ENCODE data around the gene TRAPPC4.
"Not testable (repeated sequence)": the region's sequence is repeated elsewhere in the genome, so short reads cannot be mapped to it uniquely, and the experiment has no call there.

TRAPPC4 gene, protein sequence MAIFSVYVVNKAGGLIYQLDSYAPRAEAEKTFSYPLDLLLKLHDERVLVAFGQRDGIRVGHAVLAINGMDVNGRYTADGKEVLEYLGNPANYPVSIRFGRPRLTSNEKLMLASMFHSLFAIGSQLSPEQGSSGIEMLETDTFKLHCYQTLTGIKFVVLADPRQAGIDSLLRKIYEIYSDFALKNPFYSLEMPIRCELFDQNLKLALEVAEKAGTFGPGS

DNA sequence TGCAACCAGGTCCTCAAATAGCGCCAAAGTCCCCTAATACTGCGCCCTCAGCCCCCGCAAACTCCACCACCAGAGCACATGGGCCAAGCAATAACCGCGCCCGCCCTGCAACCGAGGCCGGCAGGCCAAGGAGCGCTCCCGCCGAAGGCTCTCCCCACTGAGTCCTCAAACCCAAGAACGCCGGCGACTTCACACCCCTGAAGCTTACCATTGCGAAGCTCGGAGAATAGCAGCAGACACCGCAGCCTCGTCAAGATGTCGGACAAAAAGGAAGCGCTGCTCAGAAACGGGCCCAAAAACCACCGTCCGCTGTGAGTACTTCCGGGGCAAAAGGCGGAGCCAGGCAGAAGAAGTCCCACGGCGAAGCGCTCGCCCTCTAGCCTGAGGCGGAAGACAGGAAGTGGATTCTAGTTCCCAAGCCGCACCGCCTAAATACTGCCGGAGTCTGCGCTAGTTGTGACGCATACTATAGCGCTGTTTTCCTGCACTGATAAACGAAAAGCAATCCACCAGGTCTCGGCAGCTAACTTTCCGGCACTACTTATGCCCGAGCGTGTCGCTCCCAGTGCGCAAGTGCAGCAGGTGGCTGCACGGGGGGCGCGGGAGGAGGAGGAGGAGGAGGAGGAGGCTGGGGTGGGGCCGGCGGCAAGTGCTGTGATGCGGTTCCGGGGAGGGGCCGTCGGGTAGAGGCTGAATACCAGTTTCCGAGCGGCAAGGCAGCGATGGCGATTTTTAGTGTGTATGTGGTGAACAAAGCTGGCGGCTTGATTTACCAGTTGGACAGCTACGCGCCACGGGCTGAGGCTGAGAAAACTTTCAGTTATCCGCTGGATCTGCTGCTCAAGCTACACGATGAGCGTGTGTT is at the start of gene TRAPPC4, which contains the start of gene RPS25:
Gene TRAPPC4, plus strand, starts transcription at position 693 of the 865 bp plus-strand sequence. Its CDS starts 30 bp downstream, at position 723.
Gene RPS25, minus strand, starts transcription at position 270 of the 865 bp plus-strand sequence. Its CDS starts 59 bp downstream, at position 211.
- peak; percentile 99 for DNase-seq

DNA sequence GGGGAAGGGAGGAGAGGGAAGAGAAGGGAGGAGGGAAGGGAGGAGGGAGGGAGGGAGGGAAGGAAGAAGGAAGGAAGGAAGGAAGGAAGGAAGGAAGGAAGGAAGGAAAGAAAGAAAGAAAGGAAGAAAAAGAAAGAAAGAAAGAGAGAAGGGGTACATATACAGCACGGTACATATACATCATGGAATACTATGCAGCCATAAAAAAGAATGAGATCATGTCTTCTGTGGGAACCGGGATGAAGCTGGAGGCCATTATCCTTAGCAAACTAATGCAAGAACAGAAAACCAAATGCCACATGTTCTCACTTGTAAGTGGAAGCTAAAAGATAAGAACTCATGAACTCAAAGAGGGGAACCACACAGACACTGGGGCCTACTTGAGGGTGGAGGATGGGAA is 49.1 kb upstream of the TRAPPC4 start:
- not testable (repeated sequence) for DNase-seq

DNA sequence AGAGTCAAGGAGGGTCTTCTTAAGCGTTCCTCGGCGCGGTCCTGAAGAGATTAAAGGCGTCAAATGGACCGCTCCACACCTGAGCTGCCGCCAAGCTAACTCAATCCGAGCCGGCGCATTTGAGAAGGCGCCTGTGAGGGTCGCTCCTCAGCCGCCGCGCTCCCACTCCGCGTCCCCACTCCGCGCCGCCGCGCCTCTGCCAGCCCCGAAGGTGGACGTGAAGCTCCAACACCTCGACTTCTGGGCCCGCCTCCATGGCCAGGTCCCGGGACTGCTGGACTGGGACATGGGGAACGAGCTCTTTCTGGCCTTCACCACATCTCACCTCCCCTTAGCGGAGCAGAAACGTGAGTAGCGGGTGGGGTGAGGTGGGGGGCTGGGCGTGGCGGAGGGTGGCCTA is 46.9 kb upstream of the TRAPPC4 start, which contains the start of gene FOXR1:
Gene FOXR1, plus strand, starts transcription at position 116 of the 400 bp plus-strand sequence. Its CDS starts 171 bp downstream, at position 287.
- no peak for DNase-seq

DNA sequence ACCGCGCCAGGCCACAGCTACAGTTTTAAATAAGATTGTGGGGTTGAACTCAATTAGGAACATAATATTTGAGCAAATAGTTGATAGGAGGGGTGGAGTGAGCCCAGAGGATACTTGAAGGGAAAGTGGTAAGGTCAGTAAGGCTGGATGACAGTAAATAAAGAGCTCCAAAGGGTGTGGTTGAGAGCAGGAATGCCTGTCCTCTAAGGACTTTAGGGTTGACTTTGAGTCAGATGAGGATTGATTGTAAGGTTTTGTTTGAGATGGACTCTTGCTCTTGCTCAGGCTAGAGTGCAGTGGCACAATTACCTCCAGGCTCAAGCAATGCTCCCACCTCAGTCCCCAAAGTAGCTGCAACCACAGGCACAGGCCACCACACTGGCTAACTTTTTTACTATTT is 44.6 kb upstream of the TRAPPC4 start:
- no peak for DNase-seq

DNA sequence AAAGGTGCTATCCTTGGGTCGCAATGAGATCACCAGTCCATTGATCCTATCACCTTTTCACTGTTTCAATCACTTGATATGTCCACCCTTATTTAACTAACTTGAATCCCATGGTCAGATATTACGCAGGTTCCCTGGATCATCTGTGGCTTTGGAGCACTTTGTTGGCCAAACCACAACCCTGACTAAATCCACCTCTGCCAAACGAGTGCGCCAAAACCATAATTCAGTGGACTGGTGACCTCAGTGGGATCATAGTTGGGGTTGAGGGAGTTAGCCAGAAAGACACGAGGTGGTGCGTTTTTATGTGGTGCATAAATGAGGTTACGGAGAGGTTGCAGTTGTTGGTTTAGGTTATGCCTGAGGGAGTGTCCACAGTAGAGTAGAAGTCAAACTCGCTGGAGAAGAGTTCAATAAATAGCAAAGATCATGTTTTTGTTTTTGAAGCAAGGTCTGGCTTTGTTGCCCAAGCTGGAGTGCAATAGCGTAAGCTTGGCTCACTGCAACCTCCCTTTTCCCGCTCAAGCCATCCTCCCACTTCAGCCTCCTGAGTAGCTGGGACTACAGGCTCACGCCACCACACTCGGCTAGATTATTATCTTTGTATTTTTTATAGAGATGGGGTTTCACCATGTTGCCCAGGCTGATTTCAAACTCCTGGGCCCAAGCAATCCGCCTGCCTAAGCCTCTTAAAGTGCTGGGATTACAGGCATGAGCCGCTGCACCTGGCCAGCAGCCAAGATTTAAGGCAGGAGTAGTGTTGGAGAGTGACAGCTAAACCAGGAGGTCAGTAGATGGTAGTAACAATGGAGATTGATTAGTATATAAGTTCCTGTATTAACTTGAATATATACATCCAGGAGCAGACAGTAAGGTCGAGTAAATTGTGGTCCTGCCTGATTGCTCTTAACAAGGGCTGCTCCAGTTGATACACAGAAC is 42.5 kb upstream of the TRAPPC4 start:
- DNase-seq: no peak

DNA sequence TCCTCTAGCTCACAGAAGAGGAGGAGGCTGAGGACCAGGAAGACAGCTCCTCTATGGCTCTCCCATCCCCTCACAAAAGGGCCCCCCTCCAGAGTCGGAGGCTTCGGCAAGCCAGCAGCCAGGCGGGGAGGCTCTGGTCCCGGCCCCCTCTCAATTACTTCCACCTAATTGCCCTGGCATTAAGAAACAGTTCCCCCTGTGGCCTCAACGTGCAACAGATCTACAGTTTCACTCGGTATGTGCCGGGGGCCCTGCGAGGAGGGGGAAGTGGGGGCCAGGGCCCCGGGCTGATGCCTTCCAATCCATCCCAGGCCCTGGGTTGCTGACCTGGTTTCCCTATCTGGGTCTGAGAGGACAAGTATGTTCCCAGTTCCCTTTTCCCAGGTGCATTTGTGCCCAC is 39.1 kb upstream of the TRAPPC4 start:
- DNase-seq: no peak

DNA sequence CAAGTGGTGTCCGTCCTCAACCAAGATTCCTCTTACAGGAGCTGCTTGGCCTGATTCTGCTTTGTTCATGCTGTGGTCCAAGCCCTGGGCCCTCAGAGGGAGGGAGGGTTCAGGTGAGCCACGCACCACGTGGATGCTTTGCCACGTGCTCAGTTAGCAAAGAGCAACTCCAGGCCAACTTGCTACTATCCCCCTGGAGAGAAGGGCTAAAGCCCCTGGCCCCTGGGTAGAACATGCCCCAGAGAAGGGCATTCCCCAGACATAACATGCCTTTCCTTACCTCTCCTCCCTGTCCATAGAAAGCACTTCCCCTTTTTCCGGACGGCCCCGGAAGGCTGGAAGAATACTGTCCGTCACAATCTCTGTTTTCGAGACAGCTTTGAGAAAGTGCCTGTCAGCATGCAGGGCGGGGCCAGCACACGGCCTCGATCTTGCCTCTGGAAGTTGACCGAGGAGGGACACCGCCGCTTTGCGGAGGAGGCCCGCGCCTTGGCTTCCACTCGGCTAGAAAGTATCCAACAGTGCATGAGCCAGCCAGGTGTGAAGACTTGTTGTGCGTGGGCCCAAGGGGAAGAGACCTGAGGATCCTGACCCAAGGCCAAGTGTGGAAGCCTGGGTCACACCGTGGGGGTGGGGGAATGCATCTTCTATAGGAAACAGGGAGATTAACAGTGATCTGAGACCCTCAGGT is 38.2 kb upstream of the TRAPPC4 start:
- DNase-seq: no peak

DNA sequence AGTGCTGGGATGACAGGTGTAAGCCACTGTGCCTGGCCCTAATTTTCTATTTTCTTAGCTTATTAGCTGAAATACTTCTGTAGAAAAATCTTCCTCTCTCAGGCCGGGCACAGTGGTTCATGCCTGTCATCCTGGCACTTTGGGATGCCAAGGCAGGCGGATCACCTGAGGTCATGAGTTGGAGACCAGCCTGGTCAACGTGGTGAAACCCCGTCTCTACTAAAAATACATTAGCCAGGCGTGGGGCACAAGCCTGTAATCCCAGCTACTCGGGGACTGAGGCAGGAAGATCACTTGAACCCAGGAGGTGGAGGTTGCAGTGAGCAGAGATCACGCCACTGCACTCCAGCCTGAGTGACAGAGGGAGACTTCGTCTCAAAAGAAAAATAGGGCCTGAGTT is 34.2 kb upstream of the TRAPPC4 start:
- DNase-seq: not testable (repeated sequence)

DNA sequence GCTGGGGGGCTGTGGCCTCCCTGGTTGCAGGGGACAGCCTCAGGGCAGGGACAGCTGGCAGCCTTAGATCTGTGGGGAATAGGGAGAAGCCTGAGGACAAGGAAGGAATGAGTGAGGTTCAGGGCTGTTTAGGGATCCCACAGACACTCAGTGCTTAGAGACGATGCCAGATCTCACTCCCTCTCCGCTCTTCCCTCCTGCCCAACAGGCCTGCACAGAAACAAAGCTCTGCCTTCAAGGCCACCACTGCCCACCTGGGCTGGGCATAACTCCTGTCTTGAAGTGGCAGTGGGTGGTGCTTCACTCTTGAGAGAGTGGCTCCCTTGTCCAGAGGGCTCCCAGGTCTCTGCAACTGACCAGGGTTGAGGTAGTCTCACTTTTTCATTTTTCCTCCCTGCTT is 33.7 kb upstream of the TRAPPC4 start:
- peak; percentile 69 for DNase-seq

DNA sequence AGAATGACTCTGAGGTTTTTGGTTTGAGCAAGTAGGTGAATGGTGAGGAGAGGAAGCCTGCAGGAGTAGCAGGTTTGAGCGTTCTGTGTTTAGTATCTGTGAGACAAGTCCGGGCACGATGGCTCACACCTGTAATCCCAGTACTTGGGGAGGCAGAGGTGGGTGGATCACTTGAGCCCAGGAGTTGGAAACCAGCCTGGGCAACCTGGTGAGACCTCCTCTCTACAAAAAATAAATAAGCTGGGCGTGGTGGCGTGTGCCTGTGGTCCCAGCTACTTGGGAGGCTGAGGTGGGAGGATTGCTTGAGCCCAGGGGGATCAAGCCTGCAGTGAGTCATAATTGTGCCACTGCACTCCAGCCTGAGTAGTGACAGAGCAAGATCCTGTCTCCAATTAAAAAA is 30.3 kb upstream of the TRAPPC4 start:
- DNase-seq: peak; percentile 81

DNA sequence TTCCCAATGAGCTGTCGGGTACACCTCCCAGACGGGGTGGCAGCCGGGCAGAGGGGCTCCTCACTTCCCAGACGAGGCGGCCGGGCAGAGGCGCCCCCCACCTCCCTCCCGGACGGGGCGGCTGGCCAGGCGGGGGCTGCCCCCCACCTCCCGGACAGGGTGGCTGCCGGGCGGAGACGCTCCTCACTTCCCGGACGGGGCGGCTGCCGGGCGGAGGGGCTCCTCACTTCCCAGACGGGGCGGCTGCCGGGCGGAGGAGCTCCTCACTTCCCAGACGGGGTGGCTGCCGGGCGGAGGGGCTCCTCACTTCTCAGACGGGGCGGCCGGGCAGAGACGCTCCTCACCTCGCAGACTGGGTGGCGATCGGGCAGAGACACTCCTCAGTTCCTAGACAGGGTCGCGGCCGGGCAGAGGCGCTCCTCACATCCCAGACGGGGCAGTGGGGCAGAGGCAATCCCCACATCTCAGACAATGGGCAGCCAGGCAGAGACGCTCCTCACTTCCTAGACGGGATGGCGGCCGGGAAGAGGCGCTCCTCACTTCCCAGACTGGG is 27.0 kb upstream of the TRAPPC4 start:
- DNase-seq: not testable (repeated sequence)

DNA sequence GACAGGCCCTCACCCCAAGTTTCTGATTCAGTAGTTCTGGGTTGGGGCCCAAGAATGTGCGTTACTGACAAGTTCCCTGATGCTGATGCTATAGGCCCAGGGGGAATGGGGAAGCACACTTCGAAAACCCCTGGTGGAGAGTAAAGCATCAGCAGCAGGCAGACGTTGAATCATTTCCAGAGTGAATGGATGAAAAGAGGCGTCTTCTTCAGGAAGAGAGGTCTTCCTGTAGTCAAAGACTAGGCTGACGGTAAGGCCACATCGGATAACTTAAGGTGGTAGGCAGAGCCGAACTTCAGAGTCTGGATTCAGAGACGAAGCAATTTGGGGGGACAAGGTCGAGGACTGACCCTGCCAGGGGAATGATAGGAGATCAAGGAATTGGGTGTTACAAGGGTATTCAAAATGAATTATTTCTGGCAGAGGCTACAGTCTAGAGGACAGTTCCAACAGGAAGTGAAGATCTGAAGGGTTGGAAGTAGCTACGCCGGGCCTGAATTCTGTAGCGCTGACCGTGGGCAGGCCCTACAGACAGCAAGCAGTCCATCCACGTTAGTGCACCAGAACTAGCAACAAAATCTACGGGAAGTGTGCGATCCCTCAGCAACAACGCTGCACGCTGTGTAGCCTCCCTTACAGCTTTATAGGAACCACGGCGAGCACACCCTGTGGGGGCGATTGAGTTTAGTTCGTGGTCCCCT is 21.5 kb upstream of the TRAPPC4 start:
- DNase-seq: no peak

DNA sequence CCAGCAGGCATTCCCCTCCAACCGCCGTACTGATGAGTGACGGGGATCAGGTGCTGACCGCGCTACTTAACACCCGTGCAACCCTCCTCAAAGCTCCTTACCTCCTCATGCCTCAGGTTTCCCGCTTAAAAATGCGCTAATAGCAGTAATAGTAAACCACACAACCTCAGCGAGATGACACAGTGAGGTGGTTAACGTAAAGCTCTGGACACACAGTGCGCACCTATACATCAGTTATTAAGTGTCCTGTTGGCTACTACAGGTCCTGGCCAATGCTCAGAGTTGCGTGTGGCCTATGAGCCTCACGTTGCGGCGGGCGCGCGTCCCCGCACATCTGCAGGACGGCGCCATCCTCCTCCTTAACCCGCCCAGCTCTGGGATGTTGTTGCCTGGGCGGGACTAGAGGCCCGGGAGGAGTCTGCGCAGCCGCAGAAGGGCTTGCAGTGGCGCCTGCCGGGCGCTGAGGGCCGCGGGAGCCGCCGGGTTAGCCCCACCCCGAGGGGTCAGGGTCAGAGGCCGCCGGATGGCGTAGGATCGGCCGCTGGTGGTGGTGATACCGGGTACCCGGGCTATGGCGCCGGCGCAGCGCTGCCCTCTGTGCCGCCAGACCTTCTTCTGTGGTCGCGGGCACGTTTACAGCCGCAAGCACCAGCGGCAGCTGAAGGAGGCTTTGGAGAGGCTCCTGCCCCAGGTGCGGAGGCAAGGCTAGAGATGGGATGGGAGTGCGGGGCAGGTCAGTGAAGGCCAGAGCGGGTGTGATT is 20.8 kb upstream of the TRAPPC4 start, which contains the start of gene CENATAC:
Gene CENATAC, plus strand, starts transcription at position 512 of the 761 bp plus-strand sequence. Its CDS starts 60 bp downstream, at position 572.
- peak; percentile 90 for DNase-seq

DNA sequence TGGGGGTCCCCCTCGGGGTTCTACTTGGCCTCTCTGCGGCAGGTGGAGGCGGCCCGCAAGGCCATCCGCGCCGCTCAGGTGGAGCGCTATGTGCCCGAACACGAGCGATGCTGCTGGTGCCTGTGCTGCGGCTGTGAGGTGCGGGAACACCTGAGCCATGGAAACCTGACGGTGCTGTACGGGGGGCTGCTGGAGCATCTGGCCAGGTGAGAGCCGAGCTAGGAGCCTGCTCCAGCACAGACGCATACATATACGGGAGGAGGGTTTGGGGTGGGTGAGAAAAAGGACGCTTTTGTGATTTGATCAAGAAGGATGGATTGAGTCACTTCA is 20.2 kb upstream of the TRAPPC4 start:
- no peak for DNase-seq

DNA sequence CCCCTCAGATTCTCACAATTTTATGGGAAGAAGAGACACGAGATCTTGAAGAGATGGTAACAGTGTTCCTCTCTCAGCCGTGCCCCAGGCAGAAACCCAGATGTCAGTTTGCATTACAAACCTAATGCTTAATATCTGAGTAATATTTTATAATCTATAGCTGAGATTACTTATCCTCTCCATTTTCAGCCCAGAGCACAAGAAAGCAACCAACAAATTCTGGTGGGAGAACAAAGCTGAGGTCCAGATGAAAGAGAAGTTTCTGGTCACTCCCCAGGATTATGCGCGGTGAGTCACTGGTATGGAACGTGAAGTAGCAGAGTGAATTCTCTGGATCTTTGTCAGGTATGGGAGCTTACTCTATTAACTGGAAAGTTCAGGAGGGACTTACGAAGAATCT is 19.7 kb upstream of the TRAPPC4 start:
- no peak for DNase-seq

DNA sequence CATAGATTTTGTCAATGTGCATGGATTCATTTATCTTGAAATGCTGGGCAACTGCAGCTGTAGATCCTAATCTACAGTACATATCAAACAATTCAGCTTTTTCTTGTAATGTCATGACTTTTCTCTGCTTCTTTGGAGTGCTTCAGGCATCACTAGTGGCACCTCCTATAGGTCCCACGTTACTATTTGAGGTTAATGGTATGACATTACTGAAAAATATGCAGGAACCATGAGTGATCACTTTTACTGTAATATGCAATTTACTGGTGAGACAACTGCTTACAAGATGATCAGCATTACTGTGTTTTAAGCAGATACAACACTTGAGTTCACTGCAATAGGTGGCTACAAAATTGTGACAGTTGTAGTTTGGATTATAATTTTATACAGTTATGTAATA is 17.7 kb upstream of the TRAPPC4 start:
- no peak for DNase-seq

DNA sequence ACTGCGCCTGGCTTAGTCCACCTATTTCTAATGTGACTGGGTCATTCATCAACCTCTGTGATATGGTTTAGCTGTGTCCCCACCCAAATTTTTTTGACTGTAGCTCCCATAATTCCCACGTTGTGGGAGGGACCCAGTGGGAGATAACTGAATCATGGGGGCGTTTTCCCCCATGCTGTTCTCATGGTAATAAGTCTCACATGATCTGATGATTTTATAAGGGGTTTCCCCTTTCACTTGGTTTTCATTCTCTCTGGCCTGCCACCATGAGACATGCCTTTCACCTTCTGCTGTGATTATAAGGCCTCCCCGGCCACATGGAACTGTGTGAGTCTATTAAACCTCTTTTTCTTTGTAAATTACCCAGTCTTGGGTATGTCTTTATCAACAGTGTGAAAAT is 11.9 kb upstream of the TRAPPC4 start:
- DNase-seq: no peak

DNA sequence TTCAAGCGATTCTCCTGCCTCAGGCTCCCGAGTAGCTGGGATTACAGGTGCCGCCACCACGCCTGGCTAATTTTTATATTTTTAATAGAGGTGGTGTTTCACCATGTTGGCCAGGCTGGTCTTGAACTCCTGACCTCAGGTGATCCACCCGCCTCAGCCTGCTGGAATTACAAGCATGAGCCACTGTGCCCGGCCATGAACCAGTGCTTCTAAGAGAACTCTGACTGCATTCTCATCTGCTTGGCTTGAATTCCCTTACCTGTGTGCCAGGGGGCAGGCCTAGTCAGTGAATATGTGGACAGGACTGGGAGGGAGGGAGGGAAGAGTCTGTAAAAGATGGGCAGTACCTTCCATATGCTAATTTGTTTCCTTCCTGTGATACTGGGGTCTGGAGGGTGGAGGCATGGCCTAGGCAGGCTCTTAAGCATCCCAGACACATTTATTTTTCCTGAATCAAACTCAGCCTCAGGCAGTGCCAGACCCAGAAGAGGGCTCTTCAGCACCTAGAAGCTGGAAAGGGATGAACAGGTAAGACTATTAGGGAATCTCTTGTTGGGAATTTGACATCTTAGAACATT is 7.0 kb upstream of the TRAPPC4 start:
- no peak for DNase-seq

DNA sequence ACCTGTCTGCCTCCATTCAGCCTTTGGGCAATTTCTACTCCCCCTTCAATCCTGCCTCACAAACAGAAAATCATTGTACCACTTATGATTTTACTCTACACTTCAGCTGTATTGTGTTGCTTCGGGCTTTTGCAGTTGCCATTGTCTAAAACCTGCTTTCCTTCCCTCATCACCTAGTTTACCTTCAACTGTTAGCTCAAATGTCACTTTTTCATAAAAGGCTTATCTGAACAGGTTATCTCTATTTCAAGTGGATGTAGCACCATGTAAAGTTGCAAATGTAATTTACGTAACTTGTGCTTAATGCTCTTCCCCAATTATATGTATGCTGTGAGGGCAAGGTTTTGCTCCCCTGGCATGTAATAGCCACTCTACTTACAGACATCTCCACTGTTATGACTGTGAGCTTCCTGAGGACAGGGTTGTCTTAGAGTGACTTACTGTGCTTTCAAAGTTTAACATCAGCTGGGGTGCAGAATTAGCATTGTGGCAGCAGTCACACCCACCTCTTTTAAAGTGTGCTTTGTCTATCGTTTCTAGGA is 5.9 kb upstream of the TRAPPC4 start:
- no peak for DNase-seq

All from DMS79 (cell line).